ENCODE data around the gene EPHB1. TPM values are rescaled to one million over a fixed set of nuclear protein-coding genes. Genes with fewer than 3 reads are reported as not detected.

EPHB1 gene
- total RNA-seq, 1 experiment from 2014 or later = 0.86 TPM

DNA sequence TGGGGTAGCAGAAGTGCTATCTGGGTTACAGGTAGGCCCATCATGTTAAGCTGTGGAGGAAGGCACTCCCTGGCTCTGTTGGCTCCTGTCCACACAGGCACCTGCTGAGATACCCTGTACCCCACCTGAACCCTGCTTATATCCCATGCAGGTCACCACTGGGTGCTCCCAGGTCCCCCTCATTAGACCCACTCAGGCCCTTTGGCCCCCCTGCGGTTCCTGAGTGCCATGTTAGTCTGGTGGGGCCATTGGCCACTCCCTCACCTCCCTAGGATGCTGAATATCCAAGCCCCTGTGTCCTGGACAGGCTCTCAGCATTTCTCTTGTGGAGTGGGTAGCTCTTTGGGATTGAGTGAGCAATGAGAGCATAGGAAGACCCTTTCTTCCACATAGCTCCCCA lies 128.2 kb downstream of the EPHB1 start:
- Histone ChIP-seq H3K27me3 (ENCODE audit: insufficient read depth, low read length) (peaks cover 40% of the 10 kb centered on the region), H3K27ac (ENCODE audit: low read depth, low read length) (no peak overlapping the region), H4K20me1 (ENCODE audit: insufficient read depth) (no peaks in the 10 kb centered on the region), H3K9me3 (ENCODE audit: control insufficient read depth in 1 of 2, insufficient read depth in 1 of 2, low read depth in 1 of 2, low read length in 2 of 2) (no peaks in the 10 kb centered on the region), H3K9ac (ENCODE audit: low read length) (no peak overlapping the region), H3K9me2 (ENCODE audit: insufficient read depth) (no peaks in the 10 kb centered on the region), H3K4me1 (ENCODE audit: control insufficient read depth in 1 of 2, insufficient read depth in 2 of 2, low read length in 2 of 2) (no peaks in the 10 kb centered on the region), H3K36me3 (ENCODE audit: control insufficient read depth in 1 of 2, insufficient read depth in 2 of 2, low read length in 2 of 2) (no peaks in the 10 kb centered on the region), H2AFZ (ENCODE audit: low read depth, low read length, poor library complexity, severe bottlenecking) (no peak overlapping the region), H3K4me2 (ENCODE audit: low read length) (no peak overlapping the region), H3K4me3 (replicated peaks in 1 of 2; ENCODE audit: low read depth in 1 of 2, low read length in 2 of 2) (no peak overlapping the region), H3K79me2 (ENCODE audit: insufficient read depth, low read length) (no peaks in the 10 kb centered on the region)
- no TSS peak for BruUV-seq (replicated peaks)
- no peak for TF ChIP-seq SP1 (IDR thresholded peaks at IDR 0.05; ENCODE audit: low read depth)
- TF ChIP-seq TCF7L2 (IDR thresholded peaks at IDR 0.05; ENCODE audit: borderline replicate concordance, extremely low read depth, insufficient read depth, insufficient read length) = no peak
- no peak for TF ChIP-seq RAD21 (IDR thresholded peaks at IDR 0.05; ENCODE audit: low read depth)
- no peak for TF ChIP-seq EZH2 (IDR thresholded peaks at IDR 0.05)
- TF ChIP-seq EGR1 (IDR thresholded peaks at IDR 0.05; ENCODE audit: low read depth) = no peak
- TF ChIP-seq, protein P1, sequence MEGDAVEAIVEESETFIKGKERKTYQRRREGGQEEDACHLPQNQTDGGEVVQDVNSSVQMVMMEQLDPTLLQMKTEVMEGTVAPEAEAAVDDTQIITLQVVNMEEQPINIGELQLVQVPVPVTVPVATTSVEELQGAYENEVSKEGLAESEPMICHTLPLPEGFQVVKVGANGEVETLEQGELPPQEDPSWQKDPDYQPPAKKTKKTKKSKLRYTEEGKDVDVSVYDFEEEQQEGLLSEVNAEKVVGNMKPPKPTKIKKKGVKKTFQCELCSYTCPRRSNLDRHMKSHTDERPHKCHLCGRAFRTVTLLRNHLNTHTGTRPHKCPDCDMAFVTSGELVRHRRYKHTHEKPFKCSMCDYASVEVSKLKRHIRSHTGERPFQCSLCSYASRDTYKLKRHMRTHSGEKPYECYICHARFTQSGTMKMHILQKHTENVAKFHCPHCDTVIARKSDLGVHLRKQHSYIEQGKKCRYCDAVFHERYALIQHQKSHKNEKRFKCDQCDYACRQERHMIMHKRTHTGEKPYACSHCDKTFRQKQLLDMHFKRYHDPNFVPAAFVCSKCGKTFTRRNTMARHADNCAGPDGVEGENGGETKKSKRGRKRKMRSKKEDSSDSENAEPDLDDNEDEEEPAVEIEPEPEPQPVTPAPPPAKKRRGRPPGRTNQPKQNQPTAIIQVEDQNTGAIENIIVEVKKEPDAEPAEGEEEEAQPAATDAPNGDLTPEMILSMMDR (IDR thresholded peaks at IDR 0.05 in 2 of 3, conservative IDR thresholded peaks at IDR 0.05 in 1 of 3; ENCODE audit: borderline replicate concordance in 1 of 3, insufficient read depth in 1 of 3, low read depth in 2 of 3, low read length in 2 of 3) = no peak
- no peak for TF ChIP-seq CEBPB (IDR thresholded peaks at IDR 0.05; ENCODE audit: low read depth)
- no peak for TF ChIP-seq ELF1 (IDR thresholded peaks at IDR 0.05; ENCODE audit: borderline replicate concordance, low read depth)
- DNase-seq (ENCODE audit: low read depth, low spot score) = no peak
- RAD21 ChIA-PET (ENCODE audit: low non-redundant PET in 1 of 2, low total read pairs in 2 of 2, uncharacterized antibody in 2 of 2, unreplicated experiment in 2 of 2) = no interaction called here
- POLR2A ChIA-PET = no interaction called here
- intact Hi-C loops (cut with micrococcal nuclease) = no loop called here
- CTCF ChIA-PET = no interaction called here
- ATAC-seq = no peak

DNA sequence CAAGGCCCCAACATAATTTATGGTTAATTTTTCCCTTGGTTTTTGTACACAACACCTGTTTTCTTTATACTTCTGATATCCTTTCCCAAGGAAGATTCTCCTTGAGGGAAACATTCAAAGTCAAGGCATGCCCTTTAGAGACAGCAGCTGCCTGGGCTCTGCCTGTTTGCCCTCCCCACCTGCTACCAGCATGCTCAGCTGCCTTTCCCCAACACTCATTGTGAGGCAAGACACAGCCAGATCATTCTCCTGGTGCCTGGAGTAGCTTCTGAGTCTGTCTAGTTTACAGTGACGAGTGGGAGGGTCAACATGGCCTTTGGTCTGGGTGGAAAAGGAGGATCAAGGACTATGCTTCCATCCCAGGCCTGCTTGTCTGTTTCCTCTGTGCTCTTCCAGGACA lies 132.5 kb downstream of the EPHB1 start:
- no peak for ATAC-seq
- Histone ChIP-seq H3K27ac (ENCODE audit: low read depth, low read length) (no peak overlapping the region), H3K4me2 (ENCODE audit: low read length) (no peak overlapping the region), H3K27me3 (ENCODE audit: insufficient read depth, low read length) (peaks cover 22% of the 10 kb centered on the region), H3K9ac (ENCODE audit: low read length) (no peak overlapping the region), H3K4me1 (ENCODE audit: control insufficient read depth in 1 of 2, insufficient read depth in 2 of 2, low read length in 2 of 2) (no peaks in the 10 kb centered on the region), H3K79me2 (ENCODE audit: insufficient read depth, low read length) (no peaks in the 10 kb centered on the region), H3K36me3 (ENCODE audit: control insufficient read depth in 1 of 2, insufficient read depth in 2 of 2, low read length in 2 of 2) (no peaks in the 10 kb centered on the region), H3K4me3 (replicated peaks in 1 of 2; ENCODE audit: low read depth in 1 of 2, low read length in 2 of 2) (no peak overlapping the region), H2AFZ (ENCODE audit: low read depth, low read length, poor library complexity, severe bottlenecking) (no peak overlapping the region), H3K9me2 (ENCODE audit: insufficient read depth) (no peaks in the 10 kb centered on the region), H4K20me1 (ENCODE audit: insufficient read depth) (no peaks in the 10 kb centered on the region), H3K9me3 (ENCODE audit: control insufficient read depth in 1 of 2, insufficient read depth in 1 of 2, low read depth in 1 of 2, low read length in 2 of 2) (no peaks in the 10 kb centered on the region)
- intact Hi-C loops (cut with micrococcal nuclease) = no loop called here
- ChIA-PET CTCF (no interaction called here), POLR2A (no interaction called here), RAD21 (ENCODE audit: low non-redundant PET in 1 of 2, low total read pairs in 2 of 2, uncharacterized antibody in 2 of 2, unreplicated experiment in 2 of 2) (no interaction called here)
- BruUV-seq (replicated peaks) = no TSS peak
- TF ChIP-seq EZH2 (IDR thresholded peaks at IDR 0.05) = no peak
- no peak for TF ChIP-seq SIN3A (IDR thresholded peaks at IDR 0.05; ENCODE audit: low read depth)
- DNase-seq (ENCODE audit: low read depth, low spot score) = no peak

All from HCT116 (cell line).